H9 (cell line): ENCODE data around the gene OCSTAMP. TPM values are rescaled to one million over a fixed set of nuclear protein-coding genes. Genes with fewer than 3 reads are reported as not detected.

ENCODE experiments used
- DNase-seq: peaks from one replicate; pipeline ENCODE4 v3.0.0-alpha.2; 2017
- H2AFZ ChIP-seq: one replicate; pipeline ENCODE4 v1.6.1; 2013; ENCODE audit warnings: mild to moderate bottlenecking, low read length, control low read depth, moderate library complexity
- H2AK5ac ChIP-seq: 2 replicates; pipeline ENCODE4 v1.6.1; 2013; ENCODE audit warnings: low read length, control low read depth, mixed read lengths; ENCODE audit not compliant: insufficient read length
- H2BK120ac ChIP-seq: one replicate; pipeline ENCODE4 v1.6.1; 2013; ENCODE audit warnings: low read depth, mild to moderate bottlenecking, low read length, control low read depth, inconsistent platforms; ENCODE audit not compliant: poor library complexity, severe bottlenecking
- H2BK12ac ChIP-seq: 2 replicates; pipeline ENCODE4 v1.6.1; 2013; ENCODE audit warnings: low read length, control low read depth, mixed read lengths, low read depth; ENCODE audit not compliant: insufficient read length
- H2BK15ac ChIP-seq: 2 replicates; pipeline ENCODE4 v1.6.1; 2013; ENCODE audit warnings: low read depth, low read length, control low read depth
- H2BK20ac ChIP-seq: one replicate; pipeline ENCODE4 v1.6.1; 2013; ENCODE audit warnings: low read depth, mild to moderate bottlenecking, low read length, control low read depth, inconsistent platforms; ENCODE audit not compliant: poor library complexity, severe bottlenecking
- H2BK5ac ChIP-seq: 2 replicates; pipeline ENCODE4 v1.6.1; 2013; ENCODE audit warnings: low read length, control low read depth, mixed read lengths; ENCODE audit not compliant: insufficient read length
- H3K14ac ChIP-seq: 2 replicates; pipeline ENCODE4 v1.6.1; 2013; ENCODE audit warnings: low read length, control low read depth; ENCODE audit not compliant: insufficient read depth
- H3K18ac ChIP-seq: 2 replicates; pipeline ENCODE4 v1.6.1; 2013; ENCODE audit warnings: low read depth, mild to moderate bottlenecking, mixed read lengths, low read length, control low read depth; ENCODE audit not compliant: insufficient read length
- H3K23ac ChIP-seq: 2 replicates; pipeline ENCODE4 v1.6.1; 2013; ENCODE audit warnings: low read length, control low read depth, mixed read lengths, low read depth; ENCODE audit not compliant: insufficient read length
- H3K23me2 ChIP-seq: 2 replicates; pipeline ENCODE4 v1.6.1; 2013; ENCODE audit warnings: low read depth, mild to moderate bottlenecking, mixed read lengths, low read length, control low read depth; ENCODE audit not compliant: insufficient read length, poor library complexity, severe bottlenecking
- H3K27ac ChIP-seq: 2 replicates; pipeline ENCODE4 v1.5.1; 2013; ENCODE audit warnings: low read length, control low read depth, mixed read lengths, low read depth; ENCODE audit not compliant: insufficient read length
- H3K27me3 ChIP-seq: 2 replicates; pipeline ENCODE4 v1.6.1; 2013; ENCODE audit warnings: low read length, control low read depth, inconsistent platforms; ENCODE audit not compliant: insufficient read depth
- H3K4ac ChIP-seq: 2 replicates; pipeline ENCODE4 v1.6.1; 2013; ENCODE audit warnings: low read depth, mild to moderate bottlenecking, control low read depth, inconsistent platforms, low read length, moderate library complexity
- H3K4me1 ChIP-seq: 2 replicates; pipeline ENCODE4 v1.6.1; 2013; ENCODE audit warnings: low read length, control low read depth, inconsistent platforms; ENCODE audit not compliant: insufficient read depth
- H3K4me2 ChIP-seq: 2 replicates; pipeline ENCODE4 v1.6.1; 2013; ENCODE audit warnings: low read length, control low read depth, mixed read lengths; ENCODE audit not compliant: insufficient read length, insufficient read depth
- H3K56ac ChIP-seq: 2 replicates; pipeline ENCODE4 v1.6.1; 2013; ENCODE audit warnings: low read depth, mild to moderate bottlenecking, mixed read lengths, low read length, control low read depth; ENCODE audit not compliant: insufficient read length
- H3K79me1 ChIP-seq: 2 replicates; pipeline ENCODE4 v1.6.1; 2013; ENCODE audit warnings: low read depth, mild to moderate bottlenecking, moderate library complexity, low read length, control low read depth, inconsistent platforms; ENCODE audit not compliant: insufficient read depth, poor library complexity, severe bottlenecking
- H3K79me2 ChIP-seq: 2 replicates; pipeline ENCODE4 v1.6.1; 2013; ENCODE audit warnings: low read length, control low read depth, inconsistent platforms; ENCODE audit not compliant: insufficient read depth
- H3K9ac ChIP-seq: 2 replicates; pipeline ENCODE4 v1.6.1; 2013; ENCODE audit warnings: low read length, control low read depth, mixed read lengths; ENCODE audit not compliant: insufficient read length; ENCODE audit errors: extremely low read depth
- H3K9me3 ChIP-seq: one replicate; pipeline ENCODE4 v1.6.1; 2013; ENCODE audit warnings: low read depth, low read length, inconsistent platforms; ENCODE audit not compliant: control insufficient read depth
- H3T11ph ChIP-seq: one replicate; pipeline ENCODE4 v1.6.1; 2013; ENCODE audit warnings: mild to moderate bottlenecking, low read length, control low read depth, inconsistent platforms
- H4K20me1 ChIP-seq: one replicate; pipeline ENCODE4 v1.6.1; 2013; ENCODE audit not compliant: control insufficient read depth, insufficient read length, insufficient read depth
- H4K5ac ChIP-seq: 2 replicates; pipeline ENCODE4 v1.6.1; 2013; ENCODE audit warnings: low read depth, mild to moderate bottlenecking, mixed read lengths, low read length, control low read depth; ENCODE audit not compliant: insufficient read length
- H4K8ac ChIP-seq: replicated peaks from 2 replicates; pipeline ENCODE4 v1.6.1; 2013; ENCODE audit warnings: low read length, control low read depth, mixed read lengths, low read depth; ENCODE audit not compliant: insufficient read length
- H4K91ac ChIP-seq: 2 replicates; pipeline ENCODE4 v1.6.1; 2013; ENCODE audit warnings: low read depth, mild to moderate bottlenecking, moderate library complexity, mixed read lengths, low read length, control low read depth; ENCODE audit not compliant: insufficient read length
- H3K27ac Mint-ChIP-seq, 3 experiments: 2 replicates in 2 of 3; 3 replicates in 1 of 3; pipeline ENCODE4 v1.8.0; 2020 to 2021; ENCODE audit warnings: mixed read lengths in 3 of 3, mild to moderate bottlenecking in 1 of 3, moderate library complexity in 1 of 3
- H3K27me3 Mint-ChIP-seq: 2 replicates; pipeline ENCODE4 v1.8.0; 2021; ENCODE audit warnings: low read depth, mild to moderate bottlenecking, moderate library complexity, mixed read lengths
- H3K36me3 Mint-ChIP-seq, 3 experiments: 2 replicates in 2 of 3; 3 replicates in 1 of 3; pipeline ENCODE4 v1.8.0; 2020 to 2021; ENCODE audit warnings: low read depth in 3 of 3, mixed read lengths in 3 of 3; ENCODE audit not compliant: insufficient read depth in 1 of 3
- H3K4me1 Mint-ChIP-seq, 2 experiments: 2 replicates each; pipeline ENCODE4 v1.8.0; 2020; ENCODE audit warnings: mixed read lengths in 2 of 2
- H3K4me3 Mint-ChIP-seq, 2 experiments: 2 replicates in 1 of 2; 3 replicates in 1 of 2; pipeline ENCODE4 v1.8.0; 2020 to 2021; ENCODE audit warnings: mild to moderate bottlenecking in 2 of 2, mixed read lengths in 2 of 2, moderate library complexity in 1 of 2
- H3K9me3 Mint-ChIP-seq, 2 experiments: 2 replicates in 1 of 2; 3 replicates in 1 of 2; pipeline ENCODE4 v1.8.0; 2020; ENCODE audit warnings: mild to moderate bottlenecking in 2 of 2, mixed read lengths in 2 of 2, moderate library complexity in 1 of 2
- WGBS: extraction: QIAGEN DNeasy Blood & Tissue Kit; methylation state at CpG from one replicate; pipeline ENCODE4 v1.1.7; 2013; ENCODE audit warnings: missing lambda C conversion rate, low lambda C conversion rate, mixed read lengths; ENCODE audit not compliant: insufficient read length; ENCODE audit errors: extremely low coverage; 5-methylcytosine and 5-hydroxymethylcytosine counted together
- total RNA-seq: library from RNA; stranded (reverse); gene quantifications from 2 replicates; pipeline ENCODE4 v1.2.1, GENCODE V29; 2021
- TF ChIP-seq, protein P1 (sequence below): fragments of 200-600 bp; sonication (generic); conservative IDR thresholded peaks from 3 replicates; pipeline ENCODE4 v1.8.0; 2021; ENCODE audit warnings: antibody characterized with exemption, mild to moderate bottlenecking

Gene OCSTAMP
- total RNA-seq, 1 experiment from 2014 or later: not detected

DNA sequence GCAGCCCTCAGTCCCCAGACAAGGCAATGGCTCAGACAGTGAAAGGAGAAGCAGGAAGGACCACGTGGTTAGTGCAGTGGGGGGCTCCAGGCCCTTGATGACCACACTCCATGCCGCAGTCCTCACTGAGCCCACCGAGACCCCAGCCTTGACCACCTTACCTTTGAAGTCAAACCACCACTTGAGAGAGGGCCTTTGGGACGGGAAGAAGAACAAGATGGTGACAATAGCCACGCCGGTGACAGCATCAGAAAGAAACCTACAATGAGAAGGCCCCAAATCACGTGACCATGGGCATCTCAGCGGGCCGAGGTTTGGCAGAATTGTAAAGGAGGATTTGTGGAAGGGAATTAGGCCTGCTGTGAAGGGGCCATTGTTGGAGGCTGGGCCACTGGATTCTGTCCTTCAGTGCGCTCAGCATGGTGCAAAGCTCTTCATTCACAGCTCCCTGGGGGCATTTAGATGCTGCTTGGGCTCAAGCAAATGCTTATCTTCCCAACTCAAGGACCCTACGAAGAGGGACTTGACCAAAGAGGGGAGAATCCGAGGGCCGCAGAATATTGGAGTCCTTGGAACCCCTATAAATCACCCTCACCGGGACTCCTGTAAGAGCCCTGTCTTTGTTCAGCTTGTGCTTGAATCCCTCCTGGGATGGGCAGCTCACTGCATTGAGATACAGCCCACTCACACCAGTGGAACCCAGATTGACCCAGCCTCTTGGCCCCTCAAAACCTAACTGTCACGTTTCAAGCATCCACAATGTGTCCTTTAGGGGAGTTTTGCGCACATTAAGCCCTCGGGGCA, 33.2 kb upstream of the OCSTAMP start:
- H3K79me2 ChIP-seq: no peaks in the 10 kb centered on the region
- no peaks in the 10 kb centered on the region for H3K27me3 ChIP-seq
- H3K9ac ChIP-seq: no peak overlapping the region
- H2BK15ac ChIP-seq: no peak overlapping the region
- no peak overlapping the region for H2BK120ac ChIP-seq
- TF ChIP-seq, protein P1, sequence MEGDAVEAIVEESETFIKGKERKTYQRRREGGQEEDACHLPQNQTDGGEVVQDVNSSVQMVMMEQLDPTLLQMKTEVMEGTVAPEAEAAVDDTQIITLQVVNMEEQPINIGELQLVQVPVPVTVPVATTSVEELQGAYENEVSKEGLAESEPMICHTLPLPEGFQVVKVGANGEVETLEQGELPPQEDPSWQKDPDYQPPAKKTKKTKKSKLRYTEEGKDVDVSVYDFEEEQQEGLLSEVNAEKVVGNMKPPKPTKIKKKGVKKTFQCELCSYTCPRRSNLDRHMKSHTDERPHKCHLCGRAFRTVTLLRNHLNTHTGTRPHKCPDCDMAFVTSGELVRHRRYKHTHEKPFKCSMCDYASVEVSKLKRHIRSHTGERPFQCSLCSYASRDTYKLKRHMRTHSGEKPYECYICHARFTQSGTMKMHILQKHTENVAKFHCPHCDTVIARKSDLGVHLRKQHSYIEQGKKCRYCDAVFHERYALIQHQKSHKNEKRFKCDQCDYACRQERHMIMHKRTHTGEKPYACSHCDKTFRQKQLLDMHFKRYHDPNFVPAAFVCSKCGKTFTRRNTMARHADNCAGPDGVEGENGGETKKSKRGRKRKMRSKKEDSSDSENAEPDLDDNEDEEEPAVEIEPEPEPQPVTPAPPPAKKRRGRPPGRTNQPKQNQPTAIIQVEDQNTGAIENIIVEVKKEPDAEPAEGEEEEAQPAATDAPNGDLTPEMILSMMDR: no peak
- no peaks in the 10 kb centered on the region for H3K23me2 ChIP-seq
- Mint-ChIP-seq H3K4me3 (peak overlapping the region; percentile 7 to 58; a peak in 4 of 5 replicates), H3K27ac (peak overlapping the region; percentile 76 to 96 (median 93)), H3K4me1 (peaks cover 37 to 48% of the 10 kb centered on the region in 2 experiments), H3K9me3 (peaks cover 13 to 14% of the 10 kb centered on the region in 2 experiments), H3K36me3 (peaks cover 12 to 30% (median 16%) of the 10 kb centered on the region in 3 experiments), H3K27me3 (no peaks in the 10 kb centered on the region)
- no peak overlapping the region for H2BK12ac ChIP-seq
- H3K18ac ChIP-seq: peak overlapping the region; percentile 8
- no peak overlapping the region for H3K4ac ChIP-seq
- no peak overlapping the region for H3K27ac ChIP-seq
- no peak overlapping the region for H4K91ac ChIP-seq
- no peak overlapping the region for H4K5ac ChIP-seq
- no peaks in the 10 kb centered on the region for H4K20me1 ChIP-seq
- H2AK5ac ChIP-seq: no peak overlapping the region
- no CpG with 5 or more reads among the region's 17 CpGs for WGBS
- DNase-seq: peak; percentile 86
- H3K79me1 ChIP-seq: no peaks in the 10 kb centered on the region
- H3K9me3 ChIP-seq: no peaks in the 10 kb centered on the region
- no peak overlapping the region for H4K8ac ChIP-seq
- H2BK5ac ChIP-seq: no peak overlapping the region
- 0 out of 2 replicates have a peak overlapping the region, but pooled peaks have one; percentile 5 for H3K14ac ChIP-seq
- no peak overlapping the region for H3K56ac ChIP-seq
- H3K4me2 ChIP-seq: no peak overlapping the region
- H2BK20ac ChIP-seq: no peak overlapping the region
- no peak overlapping the region for H2AFZ ChIP-seq
- no peak overlapping the region for H3T11ph ChIP-seq
- H3K23ac ChIP-seq: no peak overlapping the region
- H3K4me1 ChIP-seq: peaks cover 6% of the 10 kb centered on the region
